Thyroid gland (tissue), 4 donors: ENCODE results near the gene TBC1D26.

ENCODE experiments used
- CTCF ChIP-seq, 6 experiments: fragments of 200-600 bp in 3 of 6; fragments of 450-650 bp in 3 of 6; sonication (generic) in 3 of 6; IDR thresholded peaks; one replicate each; pipeline ENCODE4 v1.5.1; 2016 to 2019; ENCODE audit warnings: antibody characterized with exemption in 6 of 6, mild to moderate bottlenecking in 2 of 6, inconsistent platforms in 1 of 6, moderate library complexity in 1 of 6
- POLR2A ChIP-seq, 2 donors: fragments of 450-650 bp; IDR thresholded peaks; one replicate each; pipeline ENCODE4 v1.6.1; 2017; ENCODE audit warnings: antibody characterized with exemption in 2 of 2, mild to moderate bottlenecking in 2 of 2, moderate library complexity in 1 of 2

DNA sequence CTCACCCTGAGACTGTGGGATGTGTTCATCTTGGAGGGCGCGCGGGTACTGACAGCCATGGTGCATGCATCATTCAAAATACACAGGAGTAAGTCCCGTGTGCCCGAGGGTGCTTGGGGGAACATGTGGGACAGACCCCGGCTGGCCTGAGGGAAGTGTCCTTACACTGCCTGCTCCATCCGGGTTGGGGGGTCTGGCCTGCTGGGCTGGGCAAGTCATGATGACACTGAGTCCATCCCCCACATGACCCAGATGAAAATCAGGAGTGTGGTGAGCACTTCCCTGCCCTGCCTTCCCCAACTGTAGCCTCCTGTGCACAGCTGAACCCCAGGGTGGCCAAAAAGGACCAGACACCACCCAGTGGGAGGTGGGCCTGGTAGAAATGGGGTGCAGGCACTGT lies 10.8 kb downstream of the TBC1D26 start:
- TF ChIP-seq CTCF (IDR thresholded peaks at IDR 0.05) (no peak), POLR2A (IDR thresholded peaks at IDR 0.05) (no peak)
